ENCODE results near the gene ADGRG7. TPM values are rescaled to one million over a fixed set of nuclear protein-coding genes. Genes with fewer than 3 reads are reported as not detected.
A peak's percentile ranks its signal among the peaks of the same experiment; 100 is the strongest.
"Not testable (repeated sequence)": the region's sequence is repeated elsewhere in the genome, so short reads cannot be mapped to it uniquely, and the experiment has no call there.

ADGRG7 gene, protein sequence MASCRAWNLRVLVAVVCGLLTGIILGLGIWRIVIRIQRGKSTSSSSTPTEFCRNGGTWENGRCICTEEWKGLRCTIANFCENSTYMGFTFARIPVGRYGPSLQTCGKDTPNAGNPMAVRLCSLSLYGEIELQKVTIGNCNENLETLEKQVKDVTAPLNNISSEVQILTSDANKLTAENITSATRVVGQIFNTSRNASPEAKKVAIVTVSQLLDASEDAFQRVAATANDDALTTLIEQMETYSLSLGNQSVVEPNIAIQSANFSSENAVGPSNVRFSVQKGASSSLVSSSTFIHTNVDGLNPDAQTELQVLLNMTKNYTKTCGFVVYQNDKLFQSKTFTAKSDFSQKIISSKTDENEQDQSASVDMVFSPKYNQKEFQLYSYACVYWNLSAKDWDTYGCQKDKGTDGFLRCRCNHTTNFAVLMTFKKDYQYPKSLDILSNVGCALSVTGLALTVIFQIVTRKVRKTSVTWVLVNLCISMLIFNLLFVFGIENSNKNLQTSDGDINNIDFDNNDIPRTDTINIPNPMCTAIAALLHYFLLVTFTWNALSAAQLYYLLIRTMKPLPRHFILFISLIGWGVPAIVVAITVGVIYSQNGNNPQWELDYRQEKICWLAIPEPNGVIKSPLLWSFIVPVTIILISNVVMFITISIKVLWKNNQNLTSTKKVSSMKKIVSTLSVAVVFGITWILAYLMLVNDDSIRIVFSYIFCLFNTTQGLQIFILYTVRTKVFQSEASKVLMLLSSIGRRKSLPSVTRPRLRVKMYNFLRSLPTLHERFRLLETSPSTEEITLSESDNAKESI
- 46.3 and 51.3 TPM in 2 replicates for total RNA-seq (2014; rRNA removed; shearing (Covaris generic); ENCODE audit: low replicate concordance)

DNA sequence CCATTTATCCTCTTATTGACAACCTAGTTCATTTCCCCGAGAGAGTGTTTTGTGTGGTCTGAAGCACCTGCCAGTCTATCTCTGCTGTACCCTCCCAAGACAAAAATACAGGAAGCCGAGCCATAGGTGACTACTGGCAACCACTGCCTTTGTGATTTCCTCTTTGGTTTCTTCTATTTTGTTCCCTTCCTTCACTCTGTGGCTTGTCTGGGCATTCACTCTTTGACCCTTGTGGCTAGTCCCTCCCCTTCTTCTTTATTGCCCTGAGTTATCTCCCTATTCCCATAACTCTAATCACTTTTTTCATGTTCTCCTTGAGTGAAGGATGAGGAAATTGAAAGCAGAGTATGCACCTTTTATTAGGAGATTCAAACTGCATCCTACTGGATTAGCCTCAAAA, at the start of gene ADGRG7:
Gene ADGRG7, plus strand, starts transcription at position 297 of the 400 bp plus-strand sequence. CDS start 256 bp downstream, outside the sequence.
- DNase-seq, result no peak
- H3K4me3 ChIP-seq, result no peak within 1 kb of the TSS
- H3K9me3 ChIP-seq, result no peaks in the 10 kb centered on the region
- no peaks in the 10 kb centered on the region for H3K36me3 ChIP-seq
- peaks cover 5% of the 10 kb centered on the region; the same call in 1 of the 2 replicates for H3K27me3 ChIP-seq

DNA sequence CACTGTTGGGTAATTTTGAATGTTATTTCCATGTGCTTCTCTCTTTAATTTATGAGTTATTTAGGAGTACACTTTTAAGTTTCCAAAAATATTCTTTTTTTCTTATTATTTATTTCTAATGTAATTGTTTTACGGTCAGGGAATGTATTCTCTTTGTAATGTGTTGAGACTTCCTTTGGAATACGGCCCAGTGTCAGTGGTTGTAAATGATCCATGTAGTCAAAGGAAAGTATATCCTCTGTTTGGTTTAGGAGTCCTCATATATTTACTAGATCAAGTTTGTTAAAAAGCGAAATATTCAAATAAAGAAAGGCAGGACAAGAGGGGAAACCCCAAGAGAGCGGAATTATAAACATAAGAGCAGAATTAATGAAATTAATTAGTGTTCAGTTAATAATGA, 49.0 kb upstream of the ADGRG7 start:
- H3K27me3 ChIP-seq, result no peaks in the 10 kb centered on the region
- no peak overlapping the region for H3K4me3 ChIP-seq
- no peaks in the 10 kb centered on the region for H3K36me3 ChIP-seq
- no peak for DNase-seq
- no peaks in the 10 kb centered on the region for H3K9me3 ChIP-seq

DNA sequence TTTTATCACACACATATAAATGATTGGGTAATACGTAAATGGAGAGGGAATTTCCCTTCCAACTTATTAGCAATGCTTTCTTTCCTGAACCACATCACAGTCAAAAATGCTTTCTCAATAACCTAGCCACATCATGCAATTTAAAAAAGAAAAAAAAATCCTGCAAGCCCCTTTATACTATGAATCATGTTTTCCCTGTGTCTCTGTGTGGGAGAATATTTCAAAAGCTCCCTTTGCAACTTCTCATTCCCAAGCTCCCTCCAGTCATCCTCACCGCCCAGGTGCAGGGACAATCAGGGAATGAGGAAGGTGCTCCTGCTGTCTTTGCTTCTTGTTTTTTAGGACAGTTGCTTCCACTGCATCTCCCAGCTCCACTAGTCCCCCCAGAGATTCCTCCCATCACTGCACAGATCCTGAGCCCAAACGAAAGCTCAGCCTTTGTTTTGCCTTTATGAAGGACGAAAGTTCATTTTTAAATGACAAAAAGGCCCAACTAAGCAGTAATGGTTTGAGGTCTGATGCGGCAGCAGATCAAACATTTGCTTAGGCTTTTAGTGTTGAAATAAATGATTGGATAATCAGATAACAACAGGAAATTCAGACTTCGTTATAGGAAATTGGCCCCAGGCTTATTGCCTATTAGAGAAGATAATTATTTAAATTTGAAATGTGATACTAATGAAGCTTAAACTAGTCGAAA, 47.8 kb upstream of the ADGRG7 start:
- Histone ChIP-seq H3K36me3 (no peaks in the 10 kb centered on the region), H3K4me3 (no peak overlapping the region), H3K27me3 (no peaks in the 10 kb centered on the region), H3K9me3 (no peaks in the 10 kb centered on the region)
- DNase-seq, result no peak

DNA sequence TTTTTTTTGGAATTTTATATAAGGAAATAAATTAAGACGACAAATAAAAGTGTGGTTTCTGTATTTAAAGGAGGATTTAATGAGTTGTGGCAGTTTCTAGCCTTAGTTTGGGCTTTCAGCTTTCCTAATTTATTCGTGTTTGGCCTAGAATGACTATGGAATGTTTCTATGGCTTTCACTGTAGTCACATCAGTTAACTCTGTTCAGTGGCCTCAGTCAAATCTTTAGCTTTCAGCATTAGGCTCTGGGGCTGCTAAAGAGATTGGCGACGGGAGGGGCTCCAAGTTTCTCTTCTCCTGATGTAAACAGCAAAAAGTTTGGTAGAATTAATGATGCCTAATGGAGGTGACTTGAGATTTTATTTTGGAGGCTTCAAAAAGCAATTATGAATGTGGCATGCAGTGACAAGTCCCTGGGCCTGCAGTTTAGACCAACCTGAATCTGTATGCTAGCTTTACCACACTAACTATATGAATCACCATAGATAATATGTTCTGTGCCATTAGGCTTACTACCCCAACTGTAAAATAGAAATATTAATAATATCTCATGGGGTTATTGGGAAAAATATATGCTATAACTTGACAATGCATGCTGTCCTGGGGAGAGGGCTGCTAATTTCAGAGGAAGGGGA, 47.1 kb upstream of the ADGRG7 start:
- no peak for DNase-seq
- H3K36me3 ChIP-seq, result no peaks in the 10 kb centered on the region
- no peaks in the 10 kb centered on the region for H3K27me3 ChIP-seq
- no peaks in the 10 kb centered on the region for H3K9me3 ChIP-seq
- no peak overlapping the region for H3K4me3 ChIP-seq

DNA sequence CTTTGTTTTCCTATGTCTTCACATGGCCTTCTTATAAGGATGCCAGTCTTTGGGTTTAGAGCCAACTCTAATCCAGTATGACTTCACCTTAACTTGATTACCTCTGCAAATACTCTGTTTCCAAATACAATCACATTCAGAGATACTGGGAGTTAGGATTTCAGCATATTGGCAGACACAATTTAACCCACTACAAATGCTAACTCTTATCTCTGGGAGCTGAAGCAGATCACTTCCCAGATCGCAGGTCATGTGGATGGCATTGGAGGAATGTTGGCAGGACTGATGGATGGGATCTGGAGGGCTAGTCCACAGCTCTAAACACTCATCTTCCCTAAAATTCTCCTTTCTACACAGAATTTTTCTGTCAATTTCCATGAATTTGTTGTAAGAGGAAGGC, 46.2 kb upstream of the ADGRG7 start:
- DNase-seq, result no peak
- no peaks in the 10 kb centered on the region for H3K9me3 ChIP-seq
- no peaks in the 10 kb centered on the region for H3K36me3 ChIP-seq
- H3K27me3 ChIP-seq, result no peaks in the 10 kb centered on the region
- no peak overlapping the region for H3K4me3 ChIP-seq

DNA sequence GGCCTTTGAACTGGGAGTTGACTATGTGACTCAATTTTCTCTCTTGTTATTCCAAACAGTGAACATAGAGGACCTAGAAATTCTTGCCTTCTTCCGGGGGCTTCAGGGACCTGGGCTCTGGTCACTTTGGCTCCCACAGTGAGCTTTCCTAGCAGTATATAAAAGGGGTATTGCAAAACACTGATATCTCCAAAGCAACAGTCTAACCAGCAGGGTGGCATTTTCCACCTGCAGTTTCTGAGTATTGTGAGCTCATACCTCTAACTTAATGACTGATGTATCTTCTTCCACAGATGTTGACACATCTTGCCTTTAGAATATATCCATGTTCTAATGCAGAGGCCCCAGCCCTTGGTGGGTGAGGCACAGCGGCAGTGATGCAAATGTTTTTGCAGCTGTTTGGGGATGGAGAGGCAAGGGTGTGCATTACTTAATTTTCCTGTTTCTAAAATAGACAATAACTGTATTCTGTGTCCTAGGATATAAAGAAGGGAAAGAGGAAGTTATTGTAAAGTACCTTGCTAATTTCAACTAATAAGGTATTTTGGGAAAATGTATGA, 45.7 kb upstream of the ADGRG7 start:
- Histone ChIP-seq H3K9me3 (no peaks in the 10 kb centered on the region), H3K27me3 (no peaks in the 10 kb centered on the region), H3K36me3 (no peaks in the 10 kb centered on the region), H3K4me3 (no peak overlapping the region)
- no peak for DNase-seq

DNA sequence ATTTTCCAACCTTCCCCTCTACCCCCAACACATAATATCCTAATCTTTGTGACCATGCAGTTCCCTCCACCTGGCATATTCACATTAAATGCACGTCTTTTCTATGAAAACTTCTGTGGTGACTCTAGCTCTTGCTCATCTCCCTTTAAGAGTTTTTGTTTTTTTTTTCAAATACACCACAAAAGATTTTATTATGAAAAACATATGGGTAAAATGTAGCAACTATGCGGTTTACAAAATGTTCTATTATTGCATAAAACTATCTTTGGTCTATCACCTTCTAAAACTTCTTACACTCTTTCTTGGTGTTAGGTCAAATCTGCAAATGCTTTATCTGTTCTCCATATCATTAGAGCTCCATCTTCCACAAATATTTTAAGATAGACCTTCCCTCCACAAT, 38.6 kb upstream of the ADGRG7 start:
- peaks cover 9% of the 10 kb centered on the region; the same call in 1 of the 2 replicates for H3K36me3 ChIP-seq

DNA sequence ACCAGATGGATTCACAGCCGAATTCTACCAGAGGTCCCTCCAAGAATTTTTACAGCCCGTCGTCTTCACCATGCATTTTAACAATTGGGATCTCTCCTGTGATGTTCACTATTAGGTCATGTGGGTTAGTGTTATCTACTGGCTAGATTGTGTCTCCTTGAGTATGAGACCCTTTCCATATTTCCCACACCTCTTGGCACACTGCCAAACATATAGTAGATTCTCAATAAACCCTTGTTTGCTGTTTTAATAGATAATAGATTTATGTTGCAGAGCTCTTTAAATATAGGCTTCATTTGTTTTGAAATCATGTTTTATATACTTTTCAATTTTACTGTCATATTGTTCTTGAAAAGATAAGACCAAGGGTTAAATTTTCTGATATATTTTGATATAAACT, 34.9 kb upstream of the ADGRG7 start:
- Histone ChIP-seq H3K27me3 (no peaks in the 10 kb centered on the region), H3K36me3 (peaks cover 9% of the 10 kb centered on the region; the same call in 1 of the 2 replicates), H3K9me3 (no peaks in the 10 kb centered on the region), H3K4me3 (no peak overlapping the region)
- no peak for DNase-seq

More for the DNA sequence above, 38.6 kb upstream of the ADGRG7 start:
- Histone ChIP-seq H3K9me3 (no peaks in the 10 kb centered on the region), H3K4me3 (no peak overlapping the region), H3K27me3 (no peaks in the 10 kb centered on the region)
- no peak for DNase-seq

DNA sequence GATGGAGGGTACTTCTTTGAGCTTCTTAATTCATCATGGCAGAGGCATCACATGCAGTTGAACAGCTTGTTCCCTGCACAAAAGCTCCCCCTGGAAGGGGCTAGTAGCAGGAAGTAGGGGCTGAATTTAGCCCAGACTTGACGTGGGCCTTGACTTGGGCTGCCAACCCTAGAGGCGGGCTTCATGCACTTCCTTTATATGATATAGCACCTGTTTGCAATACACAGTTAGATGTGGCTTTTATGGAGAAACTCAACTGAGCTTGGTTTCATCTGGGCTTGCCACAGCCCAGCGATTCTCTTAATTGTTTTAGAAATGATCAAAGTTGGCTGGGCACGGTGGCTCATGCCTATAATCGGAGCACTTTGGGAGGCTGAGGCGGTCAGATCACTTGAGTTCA, 33.7 kb upstream of the ADGRG7 start:
- Histone ChIP-seq H3K36me3 (peaks cover 9% of the 10 kb centered on the region; the same call in 1 of the 2 replicates), H3K4me3 (no peak overlapping the region), H3K9me3 (no peaks in the 10 kb centered on the region), H3K27me3 (no peaks in the 10 kb centered on the region)
- no peak for DNase-seq

DNA sequence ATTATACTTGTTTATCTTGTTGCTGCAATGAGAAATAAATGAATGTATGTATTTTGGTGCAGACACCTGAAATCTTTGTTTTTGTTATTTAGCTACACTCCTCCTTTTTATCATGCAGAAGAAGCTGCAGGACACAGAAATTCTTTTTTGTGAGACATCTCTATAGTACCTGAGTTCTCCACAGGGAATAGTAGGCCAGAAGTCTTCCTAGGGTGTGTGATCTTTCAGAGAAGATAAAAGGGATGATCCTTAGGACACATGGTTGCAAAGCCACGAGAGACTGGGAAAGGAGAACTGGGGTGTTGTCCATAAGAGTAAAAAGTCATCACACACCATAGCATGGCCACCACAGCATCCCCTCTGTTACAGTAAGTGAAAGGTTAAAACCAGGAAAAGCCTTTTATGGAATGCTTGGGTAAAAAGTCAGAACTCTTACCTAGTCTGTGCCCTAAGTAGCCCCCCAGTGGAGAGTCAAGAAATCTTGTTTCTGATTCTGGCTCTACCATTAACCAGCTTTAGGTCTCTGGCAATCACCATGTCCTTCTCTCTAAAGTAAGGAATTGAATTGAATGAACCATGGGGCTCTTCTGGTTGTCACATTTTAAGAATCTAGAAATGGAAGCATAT, 31.9 kb upstream of the ADGRG7 start:
- no peaks in the 10 kb centered on the region for H3K27me3 ChIP-seq
- no peaks in the 10 kb centered on the region for H3K9me3 ChIP-seq
- H3K36me3 ChIP-seq, result peaks cover 4% of the 10 kb centered on the region; the same call in 1 of the 2 replicates
- DNase-seq, result no peak
- H3K4me3 ChIP-seq, result no peak overlapping the region

DNA sequence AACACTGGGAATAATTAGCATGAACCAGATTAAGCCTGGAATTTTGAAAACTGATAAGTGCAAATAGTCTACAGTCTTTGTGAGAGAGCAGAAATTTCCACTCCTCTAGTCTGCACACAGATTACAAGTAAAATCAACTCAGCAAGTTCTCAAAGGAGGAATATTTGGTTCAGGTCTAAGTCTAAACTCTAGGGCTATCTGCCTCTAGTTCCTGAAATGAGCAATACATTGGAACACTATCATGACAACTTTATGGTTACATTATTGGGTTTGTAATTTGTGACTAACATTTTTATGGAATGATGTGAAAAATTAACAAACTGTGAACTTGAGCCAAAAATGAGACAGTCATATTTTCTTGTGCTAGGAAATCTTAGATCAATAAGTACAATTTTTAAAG, 30.8 kb upstream of the ADGRG7 start:
- no peaks in the 10 kb centered on the region for H3K9me3 ChIP-seq

DNA sequence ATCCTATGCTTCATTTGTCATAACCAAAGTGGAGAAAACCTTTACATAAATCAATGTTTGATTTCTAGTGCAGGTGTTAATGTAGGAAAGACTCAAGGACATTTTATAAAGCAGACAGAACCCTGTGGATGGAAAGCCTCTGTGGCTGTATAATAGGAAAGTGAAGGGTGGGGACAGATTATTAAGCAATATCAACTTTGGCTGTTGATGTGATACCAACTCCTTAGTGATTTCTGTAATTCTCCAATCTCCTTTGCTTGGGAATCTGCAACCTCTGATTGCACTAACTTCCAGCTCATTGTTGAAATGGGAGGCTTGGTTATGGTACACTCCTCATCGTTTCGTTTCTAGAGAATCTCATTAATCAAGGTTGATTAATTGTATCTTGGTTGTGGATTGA, 29.3 kb upstream of the ADGRG7 start:
- Histone ChIP-seq H3K9me3 (no peaks in the 10 kb centered on the region), H3K4me3 (no peak overlapping the region), H3K27me3 (no peaks in the 10 kb centered on the region), H3K36me3 (no peaks in the 10 kb centered on the region; the same call in 1 of the 2 replicates)
- DNase-seq, result no peak

More for the DNA sequence above, 30.8 kb upstream of the ADGRG7 start:
- Histone ChIP-seq H3K4me3 (no peak overlapping the region), H3K27me3 (no peaks in the 10 kb centered on the region), H3K36me3 (peaks cover 4% of the 10 kb centered on the region; the same call in 1 of the 2 replicates)
- no peak for DNase-seq

DNA sequence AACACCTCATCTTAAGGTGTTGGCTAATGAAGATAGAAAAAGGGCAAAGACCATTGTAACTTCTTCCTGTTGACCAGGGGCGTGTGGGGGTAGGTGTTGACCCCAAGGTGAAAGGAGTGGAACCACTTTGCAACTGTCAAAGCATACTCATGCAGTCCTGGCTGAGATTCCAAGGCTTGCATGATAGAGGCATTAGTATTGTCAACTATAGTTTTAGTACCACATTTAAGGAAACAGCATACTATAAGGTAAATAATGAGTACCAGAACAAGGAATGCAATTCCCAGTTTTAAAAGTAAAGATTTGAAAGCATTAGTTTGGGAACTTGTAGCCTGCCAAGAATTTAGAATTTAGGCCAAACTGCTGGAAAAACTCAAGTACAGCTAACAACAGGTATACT, 27.8 kb upstream of the ADGRG7 start:
- no peaks in the 10 kb centered on the region; the same call in 1 of the 2 replicates for H3K9me3 ChIP-seq
- no peak overlapping the region for H3K4me3 ChIP-seq
- H3K27me3 ChIP-seq, result no peaks in the 10 kb centered on the region
- no peaks in the 10 kb centered on the region; the same call in 1 of the 2 replicates for H3K36me3 ChIP-seq
- DNase-seq, result peak; percentile 32

DNA sequence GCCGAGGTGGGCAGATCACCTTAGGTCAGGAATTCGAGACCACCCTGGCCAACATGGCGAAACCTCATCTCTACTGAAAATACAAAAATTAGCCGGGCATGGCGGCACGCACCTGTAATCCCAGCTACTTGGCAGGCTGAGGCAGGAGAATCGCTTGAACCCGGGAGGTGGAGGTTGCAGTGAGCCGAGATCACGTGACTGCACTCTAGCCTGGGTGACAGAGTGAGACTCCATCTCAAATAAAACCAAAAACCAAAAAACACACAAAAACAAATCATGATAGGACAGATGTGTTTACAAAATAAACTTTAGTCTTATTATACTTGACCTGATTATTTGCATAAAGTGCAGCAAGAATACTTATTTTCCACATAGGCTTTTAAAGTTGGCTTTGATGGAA, 27.2 kb upstream of the ADGRG7 start:
- H3K4me3 ChIP-seq, DNase-seq, H3K9me3 ChIP-seq, H3K27me3 ChIP-seq, H3K36me3 ChIP-seq: not testable (repeated sequence)

DNA sequence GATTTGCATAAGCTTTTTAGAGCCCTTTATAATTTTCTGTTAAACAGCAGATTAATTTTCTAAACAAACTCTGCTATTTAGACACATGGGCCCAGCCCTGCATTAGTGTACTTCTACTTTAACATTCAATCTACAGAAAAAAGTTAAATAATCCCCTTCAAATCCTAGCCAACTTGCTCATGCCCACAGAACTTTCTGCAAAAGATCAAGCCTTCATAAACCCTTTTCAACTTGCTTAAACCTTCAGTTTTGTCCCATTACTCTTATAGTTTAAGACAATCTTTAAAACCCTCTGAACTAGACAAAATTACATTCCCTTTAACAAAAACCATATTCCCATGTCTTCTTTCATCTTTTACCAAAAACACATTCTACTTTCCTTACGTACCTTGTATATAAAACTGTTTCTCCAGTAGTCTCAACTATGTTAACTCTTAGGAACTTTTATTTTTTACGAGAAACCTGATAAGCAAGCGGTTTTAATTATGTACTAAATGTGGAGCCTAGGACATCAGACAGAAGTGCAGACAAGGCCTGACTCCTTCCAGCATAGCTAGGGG, 25.2 kb upstream of the ADGRG7 start:
- Histone ChIP-seq H3K27me3 (no peaks in the 10 kb centered on the region), H3K36me3 (no peaks in the 10 kb centered on the region), H3K9me3 (no peaks in the 10 kb centered on the region; the same call in 1 of the 2 replicates), H3K4me3 (no peak overlapping the region)
- no peak for DNase-seq
